Measurements from ENCODE around the gene PRKAR1B.

The PRKAR1B gene

GRCh38 chr7:739983-740942, 13.2 kb upstream of the PRKAR1B start:
- no peak for DNase-seq

- no peak for DNase-seq
These were observed 12.4 kb upstream of the PRKAR1B start for GRCh38 chr7:739455-739982.

- DNase-seq: no peak
These were observed 11.8 kb upstream of the PRKAR1B start for GRCh38 chr7:738723-739454.

- DNase-seq: no peak
These were observed 11.2 kb upstream of the PRKAR1B start for GRCh38 chr7:738241-738640.

- no peak for DNase-seq
These were observed 7.7 kb upstream of the PRKAR1B start for GRCh38 chr7:734808-735207.

- no peak for DNase-seq
These were observed 7.1 kb upstream of the PRKAR1B start for GRCh38 chr7:734214-734613.

GRCh38 chr7:732556-732955, 5.5 kb upstream of the PRKAR1B start:
- no peak for DNase-seq

- DNase-seq: no peak
These were observed 5.0 kb upstream of the PRKAR1B start for GRCh38 chr7:732094-732541.

GRCh38 chr7:731440-732085, 4.5 kb upstream of the PRKAR1B start:
- DNase-seq: no peak

- no peak for DNase-seq
These were observed 3.7 kb upstream of the PRKAR1B start for GRCh38 chr7:730501-731439.

- DNase-seq: no peak
These were observed 2.3 kb upstream of the PRKAR1B start for GRCh38 chr7:729140-730000.

- no peak for DNase-seq
These were observed 1.5 kb upstream of the PRKAR1B start for GRCh38 chr7:728602-729001.

- DNase-seq: no peak
These were observed 852 bp upstream of the PRKAR1B start for GRCh38 chr7:727806-728460.

- DNase-seq: no peak
These were observed 302 bp downstream of the PRKAR1B start for GRCh38 chr7:726854-727103.

GRCh38 chr7:726084-726853, 812 bp downstream of the PRKAR1B start, which contains the start of gene DNAAF5:
TSS of gene DNAAF5 (plus strand) at chr7:726699. CDS start at chr7:726721, 22 bp downstream.
- peak; percentile 70 for DNase-seq

- DNase-seq: no peak
These were observed 1.7 kb downstream of the PRKAR1B start for GRCh38 chr7:725223-726005.

GRCh38 chr7:724298-724697, 2.8 kb downstream of the PRKAR1B start:
- DNase-seq: no peak

- no peak for DNase-seq
These were observed 3.5 kb downstream of the PRKAR1B start for GRCh38 chr7:723541-723940.

All from NCI-H446 treated with DMSO at 0.1 percent for 48 hours (cell line).